ENCODE data around the gene TP53RK. TPM values are rescaled to one million over a fixed set of nuclear protein-coding genes. Genes with fewer than 3 reads are reported as not detected.

The TP53RK gene
- total and polyA plus RNA-seq, 2 of the 13 experiments (the other 11 are each of a cell fraction or from before 2014, with no cell fraction given) = 12.9 to 25.5 TPM

GRCh38 chr20:46670585-46671584 lies 18.4 kb downstream of the TP53RK start (continued):
- TF ChIP-seq ZHX2 (IDR thresholded peaks at IDR 0.05; ENCODE audit: low read depth) = no peak; the same call in 1 of the 2 replicates
- no peak for TF ChIP-seq ZHX2 (CRISPR knock-in tag; IDR thresholded peaks at IDR 0.05; ENCODE audit: borderline replicate concordance)
- peak; percentile 99 for TF ChIP-seq NFKBIZ (CRISPR knock-in tag; IDR thresholded peaks at IDR 0.05)
- TF ChIP-seq ZNF563 (CRISPR knock-in tag; IDR thresholded peaks at IDR 0.05) = no peak
- TF ChIP-seq NRL (CRISPR knock-in tag; IDR thresholded peaks at IDR 0.05; ENCODE audit: borderline replicate concordance) = no peak
- peak; percentile 84 for TF ChIP-seq RERE (CRISPR knock-in tag; IDR thresholded peaks at IDR 0.05; ENCODE audit: low read depth)
- peak; percentile 82 for TF ChIP-seq THAP11 (CRISPR knock-in tag; IDR thresholded peaks at IDR 0.05)
- no peak for TF ChIP-seq TBP (CRISPR knock-in tag; IDR thresholded peaks at IDR 0.05)
- no peak for TF ChIP-seq ZSCAN20 (CRISPR knock-in tag; IDR thresholded peaks at IDR 0.05; ENCODE audit: borderline replicate concordance)
- TF ChIP-seq KAT8 (CRISPR knock-in tag; IDR thresholded peaks at IDR 0.05) = peak; percentile 93
- peak; percentile 100 for TF ChIP-seq MIXL1 (CRISPR knock-in tag; IDR thresholded peaks at IDR 0.05)
- TF ChIP-seq ZNF160 (CRISPR knock-in tag; IDR thresholded peaks at IDR 0.05) = no peak; the same call in 1 of the 2 replicates
- TF ChIP-seq HCFC1 (IDR thresholded peaks at IDR 0.05; ENCODE audit: low read depth, low read length) = no peak
- peak; percentile 89 for TF ChIP-seq FOSL2 (CRISPR knock-in tag; IDR thresholded peaks at IDR 0.05)
- no peak for TF ChIP-seq PRDM4 (CRISPR knock-in tag; IDR thresholded peaks at IDR 0.05; ENCODE audit: borderline replicate concordance)

Data from HepG2 (cell line).